ENCODE measurements around the gene MYO1G.
"Not testable (repeated sequence)": the region's sequence is repeated elsewhere in the genome, so short reads cannot be mapped to it uniquely, and the experiment has no call there.

Gene MYO1G

GRCh38 chr7:44999245-45000092 lies 20.7 kb upstream of the MYO1G start:
- DNase-seq (ENCODE audit: low spot score), result peak; percentile 99

GRCh38 chr7:44998153-44998871 lies 19.5 kb upstream of the MYO1G start:
- DNase-seq (ENCODE audit: low spot score), result no peak

GRCh38 chr7:44995555-44996493 lies 17.0 kb upstream of the MYO1G start:
- no peak for DNase-seq (ENCODE audit: low spot score)

GRCh38 chr7:44994877-44995554 lies 16.2 kb upstream of the MYO1G start:
- DNase-seq (ENCODE audit: low spot score), result no peak

GRCh38 chr7:44992004-44992795 lies 13.4 kb upstream of the MYO1G start:
- not testable (repeated sequence) for DNase-seq (ENCODE audit: low spot score)

DNA sequence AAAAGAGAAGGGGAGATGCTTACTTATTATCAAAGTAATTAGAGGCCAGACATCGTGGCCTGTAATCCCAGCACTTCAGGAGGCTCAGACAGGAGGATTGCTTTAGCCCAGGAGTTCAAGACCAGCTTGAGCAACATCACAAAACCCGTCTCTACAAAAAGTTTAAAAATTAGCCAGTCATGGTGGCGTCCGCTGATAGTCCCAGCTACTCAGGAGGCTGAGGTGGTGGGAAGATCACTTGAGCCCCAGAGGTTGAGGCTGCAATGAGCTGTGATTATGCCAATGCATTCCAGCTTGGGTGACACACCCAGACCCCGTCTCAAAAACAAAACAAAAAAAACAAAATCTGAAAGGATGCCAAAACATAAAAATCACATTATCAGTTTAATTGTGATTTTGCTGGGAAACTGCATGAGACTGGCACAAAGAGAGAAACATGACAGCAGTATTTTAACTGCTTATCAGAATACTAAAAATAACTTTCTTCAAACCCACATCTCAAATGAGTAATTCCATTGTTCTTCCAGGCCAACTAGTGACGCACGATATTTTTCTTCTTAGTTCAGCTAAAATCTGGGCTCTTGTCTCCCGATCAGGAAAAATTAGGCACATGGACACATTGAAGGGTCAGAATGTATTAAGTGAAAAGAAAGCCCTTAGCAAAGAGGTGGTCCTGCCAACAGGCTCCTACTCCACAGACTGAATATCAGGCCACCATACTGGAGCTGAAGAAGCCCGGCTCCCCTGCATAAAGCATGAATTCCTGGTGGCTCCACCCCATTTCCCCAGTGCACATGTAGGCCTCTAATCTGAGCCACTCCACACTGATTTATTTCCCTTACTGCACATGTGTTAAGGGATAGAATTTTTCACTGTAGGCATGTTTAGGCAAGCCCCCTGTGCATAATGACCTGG lies 11.6 kb upstream of the MYO1G start:
- DNase-seq (ENCODE audit: low spot score), result no peak

- no peak for DNase-seq (ENCODE audit: low spot score)
These were observed 10.3 kb upstream of the MYO1G start for GRCh38 chr7:44989132-44989531.

GRCh38 chr7:44988701-44989100 lies 9.9 kb upstream of the MYO1G start:
- no peak for DNase-seq (ENCODE audit: low spot score)

GRCh38 chr7:44987996-44988395 lies 9.2 kb upstream of the MYO1G start:
- no peak for DNase-seq (ENCODE audit: low spot score)

DNA sequence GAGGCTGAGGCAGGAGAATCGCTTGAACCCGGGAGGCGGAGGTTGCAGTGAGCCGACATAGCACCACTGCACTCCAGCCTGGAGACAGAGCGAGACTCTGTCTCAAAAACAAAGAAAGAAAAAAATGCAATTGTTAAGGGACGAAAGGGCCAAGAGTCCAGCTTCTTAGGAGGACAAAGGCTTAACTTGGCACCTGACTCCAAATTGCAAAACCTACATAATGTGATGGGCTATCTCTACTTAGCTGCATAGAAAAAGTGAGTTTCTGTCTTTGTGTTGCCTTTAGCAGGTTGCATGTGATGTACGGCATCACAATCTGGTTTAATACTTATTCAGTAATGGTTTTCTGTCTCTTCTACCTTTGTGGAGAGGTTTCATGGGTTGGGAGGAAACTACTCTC lies 8.6 kb upstream of the MYO1G start:
- DNase-seq (ENCODE audit: low spot score), result no peak

DNA sequence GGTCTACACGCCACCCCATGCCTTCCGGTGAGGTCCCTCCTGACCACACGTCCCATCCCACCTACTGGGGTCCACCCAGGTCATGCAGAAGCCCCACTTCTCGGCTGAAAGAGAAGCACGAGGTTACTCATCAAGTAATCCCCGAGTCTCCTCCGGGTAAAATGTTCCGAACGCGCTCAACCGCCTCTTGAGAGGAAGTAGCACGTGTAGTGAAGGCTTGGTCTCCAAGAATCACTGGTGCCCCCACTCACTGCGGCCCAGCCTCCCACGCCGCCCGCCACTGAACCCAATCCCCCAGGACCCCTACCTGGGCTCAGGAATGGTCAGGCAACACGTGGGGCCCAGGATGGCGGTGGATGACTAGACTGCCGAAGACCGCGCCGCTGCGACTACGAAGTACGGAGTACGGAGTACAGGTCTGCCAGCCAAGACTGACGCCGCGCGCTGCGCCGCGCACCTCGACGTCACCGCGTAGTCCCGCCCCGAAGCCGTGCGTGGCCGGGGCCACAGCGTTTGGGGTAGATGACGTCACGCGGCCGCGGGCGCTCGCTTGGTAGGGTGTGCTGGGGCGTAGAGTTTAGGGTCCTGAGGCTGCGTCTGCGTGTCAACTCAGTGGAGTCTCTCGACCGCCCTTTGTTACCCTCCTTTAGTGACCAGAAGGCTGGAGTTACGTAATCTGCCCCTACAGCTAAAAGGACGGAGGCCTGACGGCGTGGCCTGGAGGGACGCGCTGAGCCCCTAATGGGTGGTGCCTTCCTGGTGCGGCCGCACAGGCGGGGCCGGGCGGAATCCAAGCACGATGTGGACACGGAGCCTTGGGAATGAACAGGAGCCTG lies 7.6 kb upstream of the MYO1G start:
- peak; percentile 94 for DNase-seq (ENCODE audit: low spot score)

DNA sequence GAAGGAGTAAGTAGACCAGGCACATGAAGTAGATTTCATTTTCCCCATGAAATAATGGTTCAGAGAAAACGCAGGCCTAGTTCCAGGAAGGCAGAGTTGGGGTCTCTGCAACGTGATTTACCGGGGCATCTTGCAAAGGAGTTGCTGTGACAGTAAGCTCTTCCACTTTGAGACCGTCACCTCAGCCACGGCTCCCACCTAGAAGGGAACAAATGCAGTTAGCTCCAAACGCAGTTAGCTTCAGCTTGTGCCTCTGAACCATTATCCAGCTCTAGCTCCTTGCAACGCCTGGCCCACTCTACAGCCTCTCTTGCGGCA lies 7.0 kb upstream of the MYO1G start:
- no peak for DNase-seq (ENCODE audit: low spot score)

DNA sequence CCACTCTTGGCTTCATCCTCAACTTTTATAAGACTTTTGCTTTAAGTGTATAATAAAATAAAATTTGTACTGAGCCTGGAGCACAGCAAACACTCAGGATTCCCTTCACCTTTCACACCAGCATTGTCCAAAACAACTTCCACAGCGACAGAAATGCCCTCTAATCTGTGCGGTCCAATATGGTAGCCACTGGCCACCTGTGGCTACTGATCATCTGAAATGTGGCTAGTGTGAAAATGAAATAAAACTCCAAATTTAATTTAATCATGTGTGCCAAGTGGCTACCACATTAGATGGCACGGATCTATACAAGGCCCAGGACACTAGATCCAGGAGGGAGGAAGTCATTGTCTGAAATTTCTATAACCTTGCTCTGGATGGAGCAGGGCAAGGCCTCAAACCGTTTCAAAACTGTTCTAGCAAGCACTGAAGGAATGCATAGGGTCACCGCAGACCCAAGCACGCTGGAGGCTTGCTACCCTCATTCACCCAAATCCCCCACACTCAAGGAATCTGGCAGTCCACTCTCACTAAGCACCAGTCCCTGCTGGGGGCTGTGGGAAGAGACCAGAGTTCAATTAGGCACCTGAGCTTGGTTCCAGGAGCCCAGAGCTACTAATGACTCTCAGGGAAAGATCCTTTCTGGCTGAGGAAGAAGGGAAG lies 6.3 kb upstream of the MYO1G start:
- DNase-seq (ENCODE audit: low spot score), result no peak

DNA sequence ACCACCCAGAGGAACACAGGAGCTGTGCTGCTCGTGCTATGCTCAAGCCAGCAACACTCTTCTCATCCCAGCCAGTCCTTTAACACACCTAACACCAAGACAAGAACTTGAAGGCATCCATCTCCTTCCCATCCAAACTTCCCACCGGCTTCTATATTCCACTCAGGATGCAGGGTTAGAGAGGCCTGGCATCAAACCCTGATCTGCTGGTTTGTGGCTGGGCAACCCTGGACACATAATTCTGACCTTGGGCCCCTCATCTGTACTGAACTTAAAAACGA lies 5.6 kb upstream of the MYO1G start:
- no peak for DNase-seq (ENCODE audit: low spot score)

DNA sequence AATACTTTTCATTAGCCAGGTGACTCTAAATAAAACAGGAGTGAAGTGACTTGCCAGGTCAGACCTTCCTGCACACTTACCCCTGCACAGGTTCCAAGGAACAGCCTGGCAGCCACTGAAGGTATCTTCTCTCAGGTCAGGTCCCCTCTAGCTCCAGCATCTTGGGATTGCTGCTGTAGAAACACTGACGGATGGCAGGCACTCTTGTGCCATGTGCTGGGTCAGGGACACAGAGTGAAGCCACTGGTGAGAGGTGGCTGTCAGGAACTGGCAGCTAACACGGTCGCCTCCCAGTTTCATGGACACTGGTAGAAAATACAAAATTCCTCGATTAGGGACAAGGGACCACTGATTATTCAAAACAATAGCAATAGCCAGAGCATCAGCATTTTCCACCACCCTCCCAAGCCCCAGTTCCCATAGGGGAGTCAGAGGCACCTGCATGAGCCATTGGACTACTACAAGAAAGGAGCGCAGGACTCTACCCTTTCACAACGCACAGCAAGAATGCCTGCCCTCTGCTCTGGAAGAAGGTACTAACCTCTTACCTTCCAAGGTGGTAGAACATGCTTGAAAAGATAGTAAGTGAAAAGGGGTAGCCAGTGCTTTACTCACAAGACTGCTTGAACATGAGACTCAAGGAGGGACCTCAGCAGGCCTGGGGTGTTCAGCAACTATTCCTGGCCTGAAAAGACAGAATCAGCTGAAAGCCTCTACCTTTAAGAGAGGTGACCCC lies 5.1 kb upstream of the MYO1G start:
- no peak for DNase-seq (ENCODE audit: low spot score)

DNA sequence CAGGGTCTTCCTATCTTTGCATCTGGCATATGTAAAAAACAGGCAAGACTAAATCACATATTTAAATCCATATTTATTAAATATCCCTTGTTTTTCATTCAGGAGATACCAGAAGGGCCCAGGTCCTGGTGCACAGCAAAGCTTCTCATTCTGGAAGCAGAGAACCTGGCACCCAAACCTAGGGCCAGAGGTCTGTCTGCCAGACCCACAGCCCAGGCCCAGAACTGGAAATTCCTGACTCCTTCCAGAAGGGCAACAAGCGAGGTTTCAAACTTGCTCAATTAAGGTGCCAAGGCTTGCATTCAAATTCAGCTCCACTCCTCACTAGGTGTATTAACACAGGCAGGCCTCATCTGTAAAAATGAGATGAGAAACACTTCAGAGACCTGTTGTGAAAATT lies 4.2 kb upstream of the MYO1G start:
- DNase-seq (ENCODE audit: low spot score), result no peak

DNA sequence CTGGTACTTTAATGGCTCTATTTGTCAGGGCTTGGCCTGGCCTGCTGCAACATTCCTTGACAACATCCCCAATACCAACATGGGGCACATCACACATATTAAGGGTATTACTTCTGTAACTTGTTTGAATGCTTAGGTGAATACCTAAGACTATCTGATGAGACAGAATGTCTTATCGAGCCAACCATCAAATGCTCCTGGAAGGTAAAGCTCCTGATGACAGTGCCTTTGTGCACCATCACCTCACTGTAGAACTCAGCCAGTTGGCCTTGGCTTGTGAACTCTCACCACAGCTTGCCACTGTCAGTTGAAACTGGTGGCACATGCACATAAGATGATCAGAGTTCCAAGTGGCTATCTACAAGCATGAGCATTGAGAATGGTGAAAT lies 3.7 kb upstream of the MYO1G start:
- DNase-seq (ENCODE audit: low spot score), result no peak

DNA sequence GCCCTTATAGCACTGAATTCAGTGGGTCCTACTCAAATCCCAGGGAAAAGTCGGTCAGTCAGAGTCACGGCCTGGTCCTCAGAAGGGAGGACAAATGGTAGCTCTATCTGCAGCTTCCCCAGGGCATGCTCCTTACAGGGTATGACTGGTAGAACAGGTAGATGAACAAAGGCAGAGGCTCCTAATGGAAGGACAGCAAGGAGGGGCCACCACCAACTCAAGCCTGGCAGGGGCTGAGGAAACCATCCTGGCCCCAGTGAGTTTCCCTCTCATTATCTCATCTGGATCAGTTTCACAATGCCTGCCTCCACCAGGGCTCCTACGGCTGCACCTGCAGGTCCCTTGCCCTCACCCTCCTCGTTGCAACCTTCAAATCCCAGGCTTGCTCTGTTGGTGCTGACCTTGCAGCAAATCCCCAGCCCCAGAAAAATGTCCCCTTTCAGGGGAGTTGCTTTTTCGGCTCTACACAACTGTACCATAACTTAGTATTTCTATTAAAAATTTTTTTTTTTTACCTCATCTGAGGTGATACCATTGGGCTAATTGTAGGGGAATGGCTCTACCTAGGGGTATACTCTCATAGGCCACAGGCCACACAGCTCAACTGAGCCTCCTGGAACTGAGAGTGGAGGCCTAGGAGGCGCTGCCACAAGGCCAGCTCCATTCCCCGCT lies 2.4 kb upstream of the MYO1G start:
- DNase-seq (ENCODE audit: low spot score), result no peak
